HG02759 (cell line): ENCODE measurements around the gene OPRM1.

Source experiments
- ATAC-seq: cut with Tn5 transposase; IDR thresholded peaks from one replicate; pipeline ENCODE4 v1.9.1; 2021; ENCODE audit warnings: mild to moderate bottlenecking, moderate library complexity; ENCODE audit not compliant: unreplicated experiment

OPRM1 gene

GRCh38 chr6:154202958-154203357 lies 163.9 kb downstream of the OPRM1 start:
- ATAC-seq: no peak

- ATAC-seq: no peak
These were observed 167.1 kb downstream of the OPRM1 start for GRCh38 chr6:154206141-154206540.

- no peak for ATAC-seq
These were observed 168.0 kb downstream of the OPRM1 start for GRCh38 chr6:154206996-154207395.

- no peak for ATAC-seq
These were observed 170.5 kb downstream of the OPRM1 start for GRCh38 chr6:154209555-154209954.

GRCh38 chr6:154210678-154211077 lies 171.6 kb downstream of the OPRM1 start:
- ATAC-seq: no peak

- ATAC-seq: no peak
These were observed 174.7 kb downstream of the OPRM1 start for GRCh38 chr6:154213782-154214181.

- no peak for ATAC-seq
These were observed 179.3 kb downstream of the OPRM1 start for GRCh38 chr6:154218301-154218700.

GRCh38 chr6:154218787-154219186 lies 179.7 kb downstream of the OPRM1 start:
- no peak for ATAC-seq

GRCh38 chr6:154219250-154219649 lies 180.2 kb downstream of the OPRM1 start:
- ATAC-seq: no peak

- ATAC-seq: no peak
These were observed 183.7 kb downstream of the OPRM1 start for GRCh38 chr6:154222716-154223115.

- ATAC-seq: no peak
These were observed 184.3 kb downstream of the OPRM1 start for GRCh38 chr6:154223296-154223695.

GRCh38 chr6:154226461-154226860 lies 187.4 kb downstream of the OPRM1 start:
- no peak for ATAC-seq

- no peak for ATAC-seq
These were observed 189.0 kb downstream of the OPRM1 start for GRCh38 chr6:154227862-154228520.

GRCh38 chr6:154228521-154228905 lies 189.5 kb downstream of the OPRM1 start:
- no peak for ATAC-seq

- ATAC-seq: peak; percentile 76
These were observed 190.7 kb downstream of the OPRM1 start for GRCh38 chr6:154229786-154230185.

- no peak for ATAC-seq
These were observed 191.4 kb downstream of the OPRM1 start for GRCh38 chr6:154230393-154230792.

- no peak for ATAC-seq
These were observed 192.0 kb downstream of the OPRM1 start for GRCh38 chr6:154230910-154231595.

- no peak for ATAC-seq
These were observed 193.2 kb downstream of the OPRM1 start for GRCh38 chr6:154232013-154232910.

- ATAC-seq: no peak
These were observed 194.3 kb downstream of the OPRM1 start for GRCh38 chr6:154233383-154233782.

- ATAC-seq: peak; percentile 52
These were observed 195.2 kb downstream of the OPRM1 start for GRCh38 chr6:154234019-154234772.
